ENCODE measurements around the gene DEXI.
"Not testable (repeated sequence)": the region's sequence is repeated elsewhere in the genome, so short reads cannot be mapped to it uniquely, and the experiment has no call there.

DEXI gene

DNA sequence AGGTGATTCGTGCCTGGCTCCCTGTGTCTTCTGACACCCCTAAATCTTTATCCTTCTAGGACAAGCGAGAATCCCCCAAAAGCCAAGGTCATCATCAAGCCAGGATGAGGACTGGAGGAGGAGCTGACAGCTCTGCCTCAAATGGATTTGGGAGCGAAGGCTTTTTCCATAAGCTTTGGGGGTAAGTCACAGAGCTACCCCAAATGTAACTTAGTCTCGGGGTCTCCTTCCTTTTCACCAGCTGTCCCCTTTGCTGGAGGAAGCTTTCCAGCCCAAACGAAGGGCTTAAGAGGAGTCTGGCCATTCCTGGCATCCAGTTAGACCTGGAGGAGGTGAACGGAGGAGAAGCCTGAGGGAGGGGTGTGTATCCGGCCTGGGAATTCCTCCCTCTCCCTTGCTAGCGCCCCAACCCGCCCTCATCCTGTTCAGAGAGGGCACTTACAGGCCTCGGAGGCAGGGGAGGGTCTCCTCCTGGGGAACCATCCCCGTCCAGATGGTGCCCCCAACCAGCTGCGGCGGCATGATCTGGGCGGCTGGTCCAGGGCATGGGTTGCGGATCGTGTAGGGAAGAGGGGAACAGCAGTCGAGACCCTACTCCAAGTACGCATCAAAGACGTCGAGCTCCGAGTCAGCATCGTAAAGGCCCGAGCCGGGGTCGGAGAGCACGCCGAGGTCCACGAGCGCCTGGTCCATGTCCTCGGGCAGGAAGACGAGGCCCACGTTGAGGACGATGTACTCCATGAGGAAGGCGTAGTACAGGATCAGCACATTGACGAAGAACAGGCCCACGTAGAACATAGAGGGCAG is 938 bp downstream of the DEXI start:
- DNase-seq (ENCODE audit: low spot score) = no peak

- no peak for DNase-seq (ENCODE audit: low spot score)
Measured at GRCh38 chr16:10940501-10941079, 1.7 kb downstream of the DEXI start.

DNA sequence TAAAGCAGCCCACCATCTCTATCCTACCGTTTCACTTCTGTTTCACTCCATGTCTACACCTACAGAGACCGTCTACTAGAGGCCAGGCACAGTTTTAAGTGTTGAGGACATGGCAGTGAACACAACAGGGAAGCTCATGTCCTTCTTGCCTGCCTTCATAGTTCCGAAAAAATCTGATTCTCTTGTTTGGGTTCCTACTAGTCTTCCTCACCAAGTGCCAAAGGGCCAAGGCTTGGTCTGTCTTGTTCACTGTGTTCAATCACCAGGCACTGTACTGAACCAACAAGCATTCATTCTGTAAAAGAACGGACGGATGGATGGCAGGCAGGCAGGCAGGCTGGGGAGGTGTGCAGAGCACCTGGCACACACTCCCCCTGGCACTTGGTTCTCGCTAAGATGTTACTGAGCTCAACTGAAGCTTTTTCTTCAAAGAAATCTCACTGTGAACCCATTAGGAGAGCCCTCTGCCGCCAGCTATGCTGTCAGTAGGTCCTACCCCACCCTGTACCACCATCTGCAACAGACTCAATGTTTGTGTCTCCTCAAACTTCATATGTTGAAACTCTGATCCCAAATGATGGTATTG is 2.5 kb downstream of the DEXI start:
- no peak for DNase-seq (ENCODE audit: low spot score)

- DNase-seq (ENCODE audit: low spot score) = no peak
Measured at GRCh38 chr16:10938796-10939648, 3.2 kb downstream of the DEXI start.

DNA sequence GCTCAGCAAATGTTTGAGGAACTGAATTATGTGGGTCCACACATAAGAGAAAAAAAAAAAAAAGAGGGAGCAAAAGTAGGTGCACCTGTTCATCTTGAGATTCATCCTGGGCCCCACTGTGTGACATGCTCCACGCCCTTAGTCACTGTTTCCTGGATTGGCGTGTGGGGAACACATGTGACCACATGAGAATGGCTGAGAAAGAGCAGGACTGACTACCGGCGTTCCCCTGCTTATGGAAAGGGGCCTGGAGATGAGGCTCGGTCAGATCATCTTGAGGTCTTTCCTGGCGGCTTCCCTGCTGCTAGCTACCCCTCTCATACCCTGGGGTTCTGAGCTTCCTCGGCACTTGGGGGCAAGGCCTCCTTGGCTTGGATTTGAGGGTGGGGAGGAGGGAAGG is 3.9 kb downstream of the DEXI start:
- DNase-seq (ENCODE audit: low spot score) = no peak

GRCh38 chr16:10937068-10937859 is 5.0 kb downstream of the DEXI start:
- no peak for DNase-seq (ENCODE audit: low spot score)

DNA sequence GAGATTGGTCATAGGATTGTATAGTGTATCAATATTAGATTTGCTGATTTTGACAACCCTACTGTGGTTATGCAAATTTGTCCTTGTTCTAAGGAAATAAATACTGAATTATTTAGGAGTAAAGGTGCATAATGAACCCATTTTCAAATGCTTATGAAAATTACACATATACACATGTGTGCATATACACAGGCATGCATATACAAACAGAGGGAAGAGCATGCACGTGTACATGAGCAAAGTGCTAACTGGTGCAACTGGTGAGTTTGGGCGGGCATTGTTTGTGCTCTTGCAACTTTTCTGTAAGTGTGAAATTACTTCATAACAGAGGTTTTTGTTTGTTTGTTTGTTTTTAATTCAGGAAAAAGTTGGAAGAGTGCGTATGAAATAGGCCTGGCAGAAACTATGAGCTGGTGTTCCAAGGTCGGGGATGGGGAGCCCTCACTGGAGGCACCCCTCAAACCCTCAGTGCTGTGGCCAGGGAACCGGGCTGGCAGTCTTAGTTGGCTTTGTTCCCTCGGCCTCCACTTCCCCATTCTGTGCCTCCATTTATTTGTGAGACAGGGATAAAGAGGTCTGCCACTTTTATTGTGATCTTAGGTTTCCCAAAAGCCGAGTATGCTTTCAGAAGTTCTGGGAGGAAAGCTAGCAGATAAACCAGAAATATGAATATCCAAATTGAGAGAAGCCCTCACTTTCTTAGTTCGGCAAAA is 5.8 kb downstream of the DEXI start:
- no peak for DNase-seq (ENCODE audit: low spot score)

DNA sequence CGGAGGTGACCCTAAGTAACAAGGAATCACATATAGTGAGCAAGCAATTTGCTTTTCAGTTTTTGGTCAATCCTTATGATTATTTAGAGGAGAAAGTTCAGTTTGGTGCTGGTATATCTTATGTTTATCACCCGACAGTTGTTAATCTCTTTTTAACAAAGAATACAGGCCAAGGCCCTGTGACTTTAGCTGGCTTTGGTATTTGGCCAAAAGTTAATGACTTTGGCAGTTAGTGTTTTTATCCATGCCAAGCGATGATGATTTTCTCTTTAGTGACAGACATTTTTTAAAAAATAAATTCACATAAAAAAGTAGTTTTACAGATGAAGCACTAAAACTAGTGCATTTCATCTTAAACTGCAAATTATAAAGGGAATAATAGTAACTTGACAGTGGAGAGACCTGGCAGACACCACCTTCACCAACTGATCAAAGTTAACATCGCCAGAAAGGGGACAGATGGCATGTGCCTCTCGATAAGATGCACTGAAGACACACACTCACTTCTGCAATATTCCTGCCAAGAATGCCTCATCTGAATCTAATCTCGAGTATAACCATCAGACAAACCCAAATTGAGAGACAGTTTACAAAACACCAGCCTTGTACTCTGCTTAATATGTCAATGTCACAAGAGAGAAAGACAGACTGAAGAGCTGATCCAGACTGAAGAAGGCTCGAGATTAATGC is 6.9 kb downstream of the DEXI start:
- no peak for DNase-seq (ENCODE audit: low spot score)

DNA sequence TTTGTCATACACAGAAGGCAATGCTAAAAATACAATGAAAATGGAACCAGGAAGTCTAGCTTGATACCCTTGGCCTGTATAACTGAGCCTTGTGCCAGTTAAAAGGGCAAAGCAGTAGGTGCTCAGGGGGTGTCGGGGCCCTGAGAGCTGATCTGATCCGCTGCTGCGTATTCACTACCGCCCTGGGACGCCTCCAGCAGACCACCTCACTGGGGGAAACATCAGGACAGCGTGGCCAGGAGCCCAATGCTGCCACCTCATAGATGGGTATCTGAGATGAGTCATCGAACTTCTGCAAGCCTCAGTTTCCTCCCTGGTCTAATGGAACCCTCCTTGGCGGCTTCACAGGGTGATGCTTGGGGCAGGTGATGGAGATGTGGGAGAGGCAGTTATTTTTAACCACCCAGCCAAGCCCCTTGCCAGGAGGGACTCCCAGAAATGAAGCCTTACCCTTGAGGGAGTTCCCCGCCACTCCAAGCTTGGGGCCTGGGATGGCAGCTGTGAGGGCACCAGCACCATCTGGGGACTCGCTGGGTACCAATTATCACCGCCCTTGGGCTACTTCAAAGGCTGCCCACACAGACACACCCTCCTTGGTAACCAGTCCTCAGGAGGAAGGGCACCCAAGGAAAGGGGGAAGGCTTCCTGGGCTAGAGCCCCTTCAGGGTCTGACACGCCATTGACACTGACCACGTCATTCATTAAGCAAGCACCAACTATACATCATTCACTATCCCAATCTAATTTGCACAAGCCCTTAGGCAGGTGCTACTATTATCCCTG is 7.8 kb downstream of the DEXI start:
- no peak for DNase-seq (ENCODE audit: low spot score)

GRCh38 chr16:10933865-10934264 is 8.4 kb downstream of the DEXI start:
- no peak for DNase-seq (ENCODE audit: low spot score)

- no peak for DNase-seq (ENCODE audit: low spot score)
Measured at GRCh38 chr16:10932959-10933710, 9.1 kb downstream of the DEXI start.

DNA sequence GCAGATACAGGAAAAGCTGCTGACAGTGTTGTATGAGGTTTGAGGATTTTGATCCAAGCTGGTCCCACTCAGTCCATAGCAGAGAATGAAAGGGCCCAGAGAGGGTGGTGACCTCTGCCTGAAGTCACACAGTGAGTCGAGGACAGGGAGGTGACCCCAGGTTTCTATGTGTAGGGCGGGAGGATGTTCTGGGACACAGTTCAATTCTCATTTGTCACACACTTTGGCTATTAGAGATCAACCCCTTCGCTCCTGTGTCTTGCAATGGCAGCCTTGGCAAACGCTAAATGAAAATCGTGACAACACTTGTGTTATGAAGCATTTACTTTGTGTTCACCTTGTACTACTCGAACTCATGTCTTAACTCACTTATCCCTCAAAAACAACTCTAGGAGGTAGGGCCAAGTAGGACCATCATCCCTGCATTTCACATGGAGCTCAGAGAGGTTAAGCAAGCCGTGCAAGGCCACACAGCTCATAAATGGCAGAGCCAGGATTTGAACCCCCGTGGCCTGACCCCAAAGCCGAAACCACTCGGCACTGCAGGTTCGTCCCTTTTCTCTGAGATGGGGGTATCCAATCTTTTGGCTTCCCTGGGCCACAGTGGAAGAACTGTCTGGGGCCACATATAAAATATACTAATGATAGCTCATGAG is 10.2 kb downstream of the DEXI start:
- DNase-seq (ENCODE audit: low spot score) = no peak

- no peak for DNase-seq (ENCODE audit: low spot score)
Measured at GRCh38 chr16:10931134-10931533, 11.1 kb downstream of the DEXI start.

DNA sequence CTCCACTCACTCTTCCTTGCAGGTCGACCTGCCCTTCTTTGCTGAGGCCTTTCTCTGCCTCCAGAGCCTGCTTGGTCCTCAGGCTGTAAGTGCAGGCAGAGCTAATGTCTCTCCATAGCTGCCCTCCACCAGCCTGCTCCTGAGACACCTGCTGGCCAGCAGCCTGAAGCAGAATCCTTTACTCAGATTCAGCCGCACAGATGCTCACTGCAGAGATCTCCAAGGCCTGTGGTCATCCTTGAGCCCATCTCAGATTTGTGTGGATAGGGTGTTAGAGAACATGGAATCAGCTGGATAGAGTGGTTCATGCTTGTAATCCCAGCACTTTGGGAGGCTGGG is 11.5 kb downstream of the DEXI start:
- DNase-seq (ENCODE audit: low spot score) = no peak

DNA sequence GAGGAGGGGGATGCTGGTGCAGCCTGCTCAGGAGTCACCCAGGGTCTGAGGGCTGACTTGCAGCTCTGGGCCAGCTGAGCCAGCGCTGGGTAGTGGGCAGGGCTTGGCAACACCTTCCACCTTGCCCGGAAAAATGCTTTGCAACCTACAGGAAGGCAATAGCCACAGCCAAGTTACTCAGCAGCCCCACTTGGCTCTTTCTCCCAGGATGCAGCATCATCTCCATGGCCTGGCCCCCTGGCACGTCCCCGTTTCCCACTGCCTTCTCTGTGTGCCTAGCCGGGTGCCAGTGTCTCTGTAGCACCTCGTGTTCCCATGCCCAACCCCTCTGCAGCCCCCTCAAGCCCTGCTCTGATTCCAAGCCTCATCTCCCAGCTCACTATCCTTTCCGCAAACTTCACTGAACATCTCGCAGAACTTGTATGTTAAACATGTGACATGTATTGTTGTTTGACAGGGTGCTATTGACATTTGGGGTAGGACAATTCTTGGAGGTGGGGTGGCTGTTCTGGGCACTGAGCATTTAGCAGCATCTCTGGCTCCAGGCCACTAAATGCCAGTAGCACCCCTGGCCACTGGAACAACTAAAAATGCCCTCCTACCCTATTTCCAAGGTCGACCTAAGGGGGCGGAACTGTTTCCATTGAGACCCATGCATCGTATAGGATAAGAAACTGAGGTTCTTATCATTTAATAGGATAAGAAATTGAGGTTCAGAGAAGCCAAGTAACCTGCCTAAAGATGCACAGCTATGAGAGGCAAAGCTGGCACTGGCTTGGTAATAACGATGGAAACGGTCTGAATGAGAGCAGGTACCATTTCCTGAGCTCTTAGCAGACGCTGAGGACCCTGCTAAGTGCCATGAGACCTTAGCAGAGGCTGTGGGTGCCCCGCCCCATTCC is 12.2 kb downstream of the DEXI start:
- no peak for DNase-seq (ENCODE audit: low spot score)

DNA sequence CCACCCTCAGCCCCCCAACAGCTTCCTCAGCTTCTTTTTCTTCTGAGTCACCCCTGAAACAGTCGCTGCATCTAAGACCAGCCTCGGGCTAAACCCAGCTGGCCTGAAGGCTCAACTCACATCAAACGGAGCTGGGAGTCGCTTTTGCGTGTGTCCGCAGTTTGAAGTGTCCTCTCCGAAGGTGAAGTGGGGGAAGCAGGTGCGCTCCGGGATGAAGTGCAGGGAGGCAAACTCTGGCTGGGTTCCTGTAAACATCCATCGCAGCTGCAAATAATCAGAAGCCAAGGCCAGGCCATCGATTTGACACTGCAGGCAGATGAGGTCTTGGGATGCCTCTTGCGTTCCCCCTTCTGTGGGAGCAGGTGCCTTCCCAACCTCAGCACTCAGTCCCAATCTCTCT is 13.2 kb downstream of the DEXI start:
- DNase-seq (ENCODE audit: low spot score) = not testable (repeated sequence)

DNA sequence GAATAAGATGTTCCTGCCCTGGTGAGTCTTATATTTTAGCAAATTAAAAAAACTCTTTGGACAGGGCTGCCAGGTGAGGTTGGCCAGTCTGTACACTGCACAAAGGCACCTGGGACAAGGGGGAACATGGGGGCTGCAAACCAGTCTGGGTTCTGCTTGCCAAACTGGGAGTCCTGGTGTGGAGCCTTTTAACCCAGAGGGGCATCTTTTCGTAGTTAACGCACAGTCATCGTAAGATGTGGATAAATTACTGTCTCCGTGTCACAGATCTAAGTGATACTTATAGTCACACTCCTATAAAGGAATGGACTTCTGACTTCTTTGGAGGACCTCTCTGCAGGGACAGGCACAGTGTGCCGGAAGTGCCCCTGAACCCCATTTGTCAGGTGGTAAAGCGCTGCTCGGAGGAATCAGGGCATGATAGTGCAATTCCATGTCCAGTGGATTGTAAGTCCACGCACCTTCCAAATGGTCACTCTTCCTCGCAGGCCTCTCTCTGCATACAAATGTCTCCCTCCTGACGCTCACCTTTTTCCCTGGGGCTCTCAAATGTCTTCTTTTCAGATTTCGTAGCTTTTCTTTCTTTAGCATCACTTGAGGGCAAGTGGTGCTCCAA is 14.7 kb downstream of the DEXI start:
- DNase-seq (ENCODE audit: low spot score) = no peak

All from ecto neural progenitor cell (in vitro differentiated cells).